Smooth muscle cell (in vitro differentiated cells): ENCODE data around the gene SATB1. TPM values are rescaled to one million over a fixed set of nuclear protein-coding genes. Genes with fewer than 3 reads are reported as not detected.
A peak's percentile ranks its signal among the peaks of the same experiment; 100 is the strongest.

ENCODE experiments used
- DNase-seq: peaks from one replicate; lab custom pipeline; 2025; ENCODE audit not compliant: unreplicated experiment; lab: John Stamatoyannopoulos, UW
- H2AFZ ChIP-seq: fragments of 200-600 bp; sonication (generic); 2 replicates; pipeline ENCODE4 v1.6.0; 2016; ENCODE audit warnings: antibody characterized with exemption, low read depth, mild to moderate bottlenecking
- H3F3A ChIP-seq: fragments of 200-600 bp; sonication (generic); 2 replicates; pipeline ENCODE4 v1.6.0; 2017; ENCODE audit warnings: antibody characterized with exemption, low read depth
- H3K27ac ChIP-seq: fragments of 200-600 bp; sonication (generic); 2 replicates; pipeline ENCODE4 v1.5.1; 2016; ENCODE audit warnings: low read depth, mild to moderate bottlenecking
- H3K27me3 ChIP-seq: fragments of 200-600 bp; sonication (generic); 2 replicates; pipeline ENCODE4 v1.6.1; 2016; ENCODE audit warnings: low read depth, mild to moderate bottlenecking
- H3K36me3 ChIP-seq: fragments of 200-600 bp; sonication (generic); 2 replicates; pipeline ENCODE4 v1.5.1; 2016; ENCODE audit warnings: low read depth
- H3K4me1 ChIP-seq: fragments of 200-600 bp; sonication (generic); 2 replicates; pipeline ENCODE4 v1.5.1; 2016; ENCODE audit warnings: low read depth
- H3K4me2 ChIP-seq: fragments of 200-600 bp; sonication (generic); 2 replicates; pipeline ENCODE4 v1.6.0; 2016; ENCODE audit warnings: mild to moderate bottlenecking
- H3K4me3 ChIP-seq: fragments of 200-600 bp; sonication (generic); 2 replicates; pipeline ENCODE4 v1.5.1; 2016; ENCODE audit warnings: mild to moderate bottlenecking
- H3K79me2 ChIP-seq: fragments of 200-600 bp; sonication (generic); 2 replicates; pipeline ENCODE4 v1.6.0; 2016; ENCODE audit warnings: low read depth, mild to moderate bottlenecking
- H3K9ac ChIP-seq: fragments of 200-600 bp; sonication (generic); 2 replicates; pipeline ENCODE4 v1.6.0; 2016; ENCODE audit warnings: low read depth
- H3K9me3 ChIP-seq: fragments of 200-600 bp; sonication (generic); replicated peaks from 2 replicates; pipeline ENCODE4 v1.5.1; 2016; ENCODE audit warnings: low read depth
- H4K20me1 ChIP-seq: fragments of 200-600 bp; sonication (generic); 2 replicates; pipeline ENCODE4 v1.6.0; 2016; ENCODE audit warnings: low read depth
- WGBS: methylation state at CpG from one replicate; pipeline ENCODE4 v1.1.7; 2016; ENCODE audit warnings: low lambda C conversion rate; 5-methylcytosine and 5-hydroxymethylcytosine counted together
- polyA plus RNA-seq: library from polyadenylated mRNA; unstranded; fragments of >200 nt; fragmentation: Nextera tagmentation; extraction: Ambion mirVana; gene quantifications from 2 replicates; pipeline ENCODE4 v1.2.1, GENCODE V29; 2016
- total RNA-seq: library from RNA; depleted of rRNA; stranded (reverse); fragments of >200 nt; gene quantifications from 2 replicates; pipeline ENCODE4 v1.2.3, GENCODE V29; 2014
- TF ChIP-seq, protein P1 (sequence below): fragments of 200-600 bp; sonication (generic); IDR thresholded peaks from 2 replicates; pipeline ENCODE4 v1.5.1; 2017; ENCODE audit warnings: borderline replicate concordance, mild to moderate bottlenecking, antibody characterized with exemption; ENCODE audit not compliant: insufficient read depth, poor library complexity, severe bottlenecking

Gene SATB1
- total and polyA plus RNA-seq, 2 experiments from 2014 or later, result 4.1 to 9.3 TPM

DNA sequence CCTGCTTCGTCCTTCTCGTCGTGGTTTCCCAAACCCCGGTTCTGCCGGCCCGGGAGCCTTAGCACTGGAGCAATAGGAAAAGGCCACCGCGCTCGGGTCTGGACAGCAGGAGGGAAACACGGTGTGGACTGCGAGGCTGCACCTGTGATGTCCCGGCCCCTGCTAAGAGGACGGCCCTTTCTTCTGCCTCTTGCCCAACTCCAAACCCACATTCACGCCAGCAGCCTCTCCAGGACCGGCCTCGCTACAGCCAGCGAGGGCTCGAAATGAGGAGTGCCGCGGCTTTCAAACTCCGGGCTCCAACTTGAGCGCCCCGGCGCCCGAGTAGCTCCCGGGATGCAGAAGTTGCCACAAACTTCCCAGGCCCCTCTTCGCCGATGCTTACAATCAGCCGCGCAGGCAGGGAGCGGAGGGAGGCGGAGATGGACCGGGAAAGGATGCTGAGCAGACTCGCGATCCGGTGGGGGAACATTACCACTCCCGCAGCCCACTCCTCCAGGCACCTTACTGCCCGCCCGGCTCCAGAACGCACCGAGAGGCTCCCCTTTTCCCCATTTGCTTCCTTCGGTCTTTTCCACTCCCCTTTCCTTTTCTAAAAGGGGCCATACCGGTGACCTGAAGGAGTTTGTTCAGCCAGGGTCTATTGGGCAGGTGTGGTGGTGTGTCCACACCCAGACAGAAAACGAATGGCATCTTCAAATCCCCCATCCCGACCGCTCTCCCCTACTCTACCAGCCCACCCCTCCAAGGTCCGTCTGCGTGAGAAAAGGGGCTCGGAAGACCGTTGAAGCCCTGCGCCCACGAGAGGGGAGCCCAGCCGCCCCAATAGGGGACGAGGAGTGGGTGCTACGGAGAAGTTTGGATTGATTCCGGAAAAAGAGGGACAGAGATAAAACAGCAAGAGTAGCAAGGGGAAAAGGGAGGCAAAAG lies 18.8 kb upstream of the SATB1 start:
- 2% methylated on average over 54 of the region's 56 CpGs for WGBS
- no peak overlapping the region for H3K27ac ChIP-seq
- TF ChIP-seq, protein P1, sequence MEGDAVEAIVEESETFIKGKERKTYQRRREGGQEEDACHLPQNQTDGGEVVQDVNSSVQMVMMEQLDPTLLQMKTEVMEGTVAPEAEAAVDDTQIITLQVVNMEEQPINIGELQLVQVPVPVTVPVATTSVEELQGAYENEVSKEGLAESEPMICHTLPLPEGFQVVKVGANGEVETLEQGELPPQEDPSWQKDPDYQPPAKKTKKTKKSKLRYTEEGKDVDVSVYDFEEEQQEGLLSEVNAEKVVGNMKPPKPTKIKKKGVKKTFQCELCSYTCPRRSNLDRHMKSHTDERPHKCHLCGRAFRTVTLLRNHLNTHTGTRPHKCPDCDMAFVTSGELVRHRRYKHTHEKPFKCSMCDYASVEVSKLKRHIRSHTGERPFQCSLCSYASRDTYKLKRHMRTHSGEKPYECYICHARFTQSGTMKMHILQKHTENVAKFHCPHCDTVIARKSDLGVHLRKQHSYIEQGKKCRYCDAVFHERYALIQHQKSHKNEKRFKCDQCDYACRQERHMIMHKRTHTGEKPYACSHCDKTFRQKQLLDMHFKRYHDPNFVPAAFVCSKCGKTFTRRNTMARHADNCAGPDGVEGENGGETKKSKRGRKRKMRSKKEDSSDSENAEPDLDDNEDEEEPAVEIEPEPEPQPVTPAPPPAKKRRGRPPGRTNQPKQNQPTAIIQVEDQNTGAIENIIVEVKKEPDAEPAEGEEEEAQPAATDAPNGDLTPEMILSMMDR, result no peak
- H3F3A ChIP-seq, result no peaks in the 10 kb centered on the region
- peak overlapping the region; percentile 86 for H3K4me2 ChIP-seq
- H4K20me1 ChIP-seq, result no peaks in the 10 kb centered on the region
- peaks cover 83% of the 10 kb centered on the region for H3K27me3 ChIP-seq
- H3K79me2 ChIP-seq, result no peaks in the 10 kb centered on the region
- H3K4me1 ChIP-seq, result peaks cover 20% of the 10 kb centered on the region
- no peak overlapping the region for H3K9ac ChIP-seq
- peak overlapping the region; percentile 56 for H3K4me3 ChIP-seq
- DNase-seq, result no peak
- peak overlapping the region; percentile 91 for H2AFZ ChIP-seq
- no peaks in the 10 kb centered on the region for H3K9me3 ChIP-seq
- H3K36me3 ChIP-seq, result no peaks in the 10 kb centered on the region

DNA sequence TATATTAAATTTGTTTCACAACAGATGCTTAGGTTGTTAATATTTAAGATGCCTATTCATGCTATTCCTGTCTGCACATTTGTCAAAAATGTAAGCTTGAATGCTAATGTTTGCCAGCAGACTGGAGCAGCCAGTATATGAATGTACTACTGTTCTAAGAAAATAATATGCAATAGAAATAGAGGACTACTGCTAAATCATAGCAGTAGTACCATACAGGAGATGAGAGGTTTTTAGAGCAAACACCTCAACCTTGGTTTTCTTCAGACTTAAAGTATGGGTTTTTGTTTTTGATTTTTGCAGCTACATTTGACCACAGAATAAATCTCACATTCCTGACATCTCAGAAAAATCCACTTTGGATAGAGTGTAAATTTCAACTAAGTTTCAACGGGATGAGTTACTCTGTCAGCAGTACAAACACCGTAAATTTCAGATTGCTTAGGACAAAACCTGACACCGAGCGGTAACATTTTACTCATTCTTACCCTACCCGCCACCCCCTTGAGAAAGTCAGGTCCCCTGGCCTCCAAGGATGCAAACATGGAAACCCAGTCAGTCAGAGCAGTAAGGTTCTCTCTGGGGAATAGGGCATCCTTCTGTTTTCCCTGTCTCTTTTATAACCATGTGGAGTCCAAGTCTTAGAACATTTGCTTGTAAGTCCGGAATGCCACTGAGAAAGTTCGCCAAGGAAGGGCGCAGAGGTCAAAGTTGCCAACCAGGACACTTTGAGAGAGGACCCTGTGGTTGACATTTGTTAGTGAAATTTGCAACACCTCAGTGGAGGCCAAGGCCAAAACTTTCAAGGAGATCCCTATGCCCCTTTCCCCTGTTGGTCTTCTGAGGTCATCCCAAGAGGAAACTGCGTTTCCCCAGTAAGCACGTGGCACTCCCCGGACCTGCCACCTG lies 17.9 kb upstream of the SATB1 start:
- H3K4me2 ChIP-seq, result peak overlapping the region; percentile 86
- H3K4me3 ChIP-seq, result peak overlapping the region; percentile 56
- no peak overlapping the region for H3K27ac ChIP-seq
- H3K9me3 ChIP-seq, result no peaks in the 10 kb centered on the region
- H3K36me3 ChIP-seq, result no peaks in the 10 kb centered on the region
- H3K27me3 ChIP-seq, result peaks cover 90% of the 10 kb centered on the region
- no peak overlapping the region for H2AFZ ChIP-seq
- 45% methylated on average over 11 of the region's 11 CpGs for WGBS
- H3K4me1 ChIP-seq, result peaks cover 20% of the 10 kb centered on the region
- H3F3A ChIP-seq, result no peaks in the 10 kb centered on the region
- H3K79me2 ChIP-seq, result no peaks in the 10 kb centered on the region
- TF ChIP-seq, protein P1, result no peak
- DNase-seq, result no peak
- no peak overlapping the region for H3K9ac ChIP-seq
- no peaks in the 10 kb centered on the region for H4K20me1 ChIP-seq

DNA sequence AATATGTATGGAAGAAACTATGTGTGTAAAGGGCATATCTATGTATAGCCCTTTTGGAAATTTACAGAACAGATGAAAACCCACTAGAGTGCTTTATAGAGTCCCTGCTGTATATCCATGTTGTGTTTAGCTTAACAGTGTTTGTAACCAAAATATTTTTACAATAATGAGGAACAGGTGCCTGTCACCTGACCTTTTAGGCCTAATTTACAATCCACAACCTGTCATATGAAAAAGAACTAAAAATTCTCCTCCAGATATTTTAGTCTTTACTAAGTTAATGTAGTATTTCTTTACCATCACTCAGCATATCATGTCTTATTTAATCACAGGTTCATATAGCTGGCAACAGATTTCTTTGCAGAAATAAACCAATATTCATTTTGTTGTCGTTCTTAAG lies 16.4 kb upstream of the SATB1 start:
- H3K4me3 ChIP-seq, result no peak overlapping the region
- 91% methylated on average over 1 of the region's 1 CpG for WGBS
- no peak overlapping the region for H3K27ac ChIP-seq
- no peaks in the 10 kb centered on the region for H3K79me2 ChIP-seq
- peaks cover 76% of the 10 kb centered on the region for H3K27me3 ChIP-seq
- no peaks in the 10 kb centered on the region for H3F3A ChIP-seq
- H3K4me2 ChIP-seq, result no peak overlapping the region
- H4K20me1 ChIP-seq, result no peaks in the 10 kb centered on the region
- H2AFZ ChIP-seq, result no peak overlapping the region
- no peak overlapping the region for H3K9ac ChIP-seq
- H3K36me3 ChIP-seq, result no peaks in the 10 kb centered on the region
- TF ChIP-seq, protein P1, result no peak
- DNase-seq, result no peak
- no peaks in the 10 kb centered on the region for H3K9me3 ChIP-seq
- H3K4me1 ChIP-seq, result peaks cover 20% of the 10 kb centered on the region
